Measurements from ENCODE around the gene ELF1.
"Not testable (repeated sequence)": the region's sequence is repeated elsewhere in the genome, so short reads cannot be mapped to it uniquely, and the experiment has no call there.

DNA sequence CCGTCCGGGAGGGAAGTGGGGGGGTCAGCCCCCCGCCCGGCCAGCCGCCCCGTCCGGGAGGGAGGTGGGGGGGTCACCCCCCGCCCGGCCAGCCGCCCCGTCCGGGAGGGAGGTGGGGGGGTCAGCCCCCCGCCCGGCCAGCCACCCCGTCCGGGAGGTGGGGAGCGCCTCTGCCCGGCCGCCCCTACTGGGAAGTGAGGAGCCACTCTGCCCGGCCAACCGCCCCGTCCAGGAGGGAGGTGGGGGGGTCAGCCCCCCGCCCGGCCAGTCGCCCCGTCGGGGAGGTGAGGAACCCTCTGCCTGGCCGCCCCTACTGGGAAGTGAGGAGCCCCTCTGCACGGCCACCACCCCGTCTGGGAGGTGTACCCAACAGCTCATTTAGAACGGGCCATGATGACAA lies 118.1 kb downstream of the ELF1 start:
- not testable (repeated sequence) for TF ChIP-seq SMC3 (IDR thresholded peaks at IDR 0.05; ENCODE audit: low read depth, low read length); YY1 (IDR thresholded peaks at IDR 0.05; ENCODE audit: low read depth); TAF1 (IDR thresholded peaks at IDR 0.05; ENCODE audit: borderline replicate concordance, low read depth, low read length); FOXM1 (IDR thresholded peaks at IDR 0.05; ENCODE audit: low read depth); RFX5 (IDR thresholded peaks at IDR 0.05; ENCODE audit: low read length); GABPA (IDR thresholded peaks at IDR 0.05; ENCODE audit: low read depth)
- TF ChIP-seq, protein P1, sequence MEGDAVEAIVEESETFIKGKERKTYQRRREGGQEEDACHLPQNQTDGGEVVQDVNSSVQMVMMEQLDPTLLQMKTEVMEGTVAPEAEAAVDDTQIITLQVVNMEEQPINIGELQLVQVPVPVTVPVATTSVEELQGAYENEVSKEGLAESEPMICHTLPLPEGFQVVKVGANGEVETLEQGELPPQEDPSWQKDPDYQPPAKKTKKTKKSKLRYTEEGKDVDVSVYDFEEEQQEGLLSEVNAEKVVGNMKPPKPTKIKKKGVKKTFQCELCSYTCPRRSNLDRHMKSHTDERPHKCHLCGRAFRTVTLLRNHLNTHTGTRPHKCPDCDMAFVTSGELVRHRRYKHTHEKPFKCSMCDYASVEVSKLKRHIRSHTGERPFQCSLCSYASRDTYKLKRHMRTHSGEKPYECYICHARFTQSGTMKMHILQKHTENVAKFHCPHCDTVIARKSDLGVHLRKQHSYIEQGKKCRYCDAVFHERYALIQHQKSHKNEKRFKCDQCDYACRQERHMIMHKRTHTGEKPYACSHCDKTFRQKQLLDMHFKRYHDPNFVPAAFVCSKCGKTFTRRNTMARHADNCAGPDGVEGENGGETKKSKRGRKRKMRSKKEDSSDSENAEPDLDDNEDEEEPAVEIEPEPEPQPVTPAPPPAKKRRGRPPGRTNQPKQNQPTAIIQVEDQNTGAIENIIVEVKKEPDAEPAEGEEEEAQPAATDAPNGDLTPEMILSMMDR (IDR thresholded peaks at IDR 0.05) = not testable (repeated sequence)
- TF ChIP-seq, protein P2, sequence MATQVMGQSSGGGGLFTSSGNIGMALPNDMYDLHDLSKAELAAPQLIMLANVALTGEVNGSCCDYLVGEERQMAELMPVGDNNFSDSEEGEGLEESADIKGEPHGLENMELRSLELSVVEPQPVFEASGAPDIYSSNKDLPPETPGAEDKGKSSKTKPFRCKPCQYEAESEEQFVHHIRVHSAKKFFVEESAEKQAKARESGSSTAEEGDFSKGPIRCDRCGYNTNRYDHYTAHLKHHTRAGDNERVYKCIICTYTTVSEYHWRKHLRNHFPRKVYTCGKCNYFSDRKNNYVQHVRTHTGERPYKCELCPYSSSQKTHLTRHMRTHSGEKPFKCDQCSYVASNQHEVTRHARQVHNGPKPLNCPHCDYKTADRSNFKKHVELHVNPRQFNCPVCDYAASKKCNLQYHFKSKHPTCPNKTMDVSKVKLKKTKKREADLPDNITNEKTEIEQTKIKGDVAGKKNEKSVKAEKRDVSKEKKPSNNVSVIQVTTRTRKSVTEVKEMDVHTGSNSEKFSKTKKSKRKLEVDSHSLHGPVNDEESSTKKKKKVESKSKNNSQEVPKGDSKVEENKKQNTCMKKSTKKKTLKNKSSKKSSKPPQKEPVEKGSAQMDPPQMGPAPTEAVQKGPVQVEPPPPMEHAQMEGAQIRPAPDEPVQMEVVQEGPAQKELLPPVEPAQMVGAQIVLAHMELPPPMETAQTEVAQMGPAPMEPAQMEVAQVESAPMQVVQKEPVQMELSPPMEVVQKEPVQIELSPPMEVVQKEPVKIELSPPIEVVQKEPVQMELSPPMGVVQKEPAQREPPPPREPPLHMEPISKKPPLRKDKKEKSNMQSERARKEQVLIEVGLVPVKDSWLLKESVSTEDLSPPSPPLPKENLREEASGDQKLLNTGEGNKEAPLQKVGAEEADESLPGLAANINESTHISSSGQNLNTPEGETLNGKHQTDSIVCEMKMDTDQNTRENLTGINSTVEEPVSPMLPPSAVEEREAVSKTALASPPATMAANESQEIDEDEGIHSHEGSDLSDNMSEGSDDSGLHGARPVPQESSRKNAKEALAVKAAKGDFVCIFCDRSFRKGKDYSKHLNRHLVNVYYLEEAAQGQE (IDR thresholded peaks at IDR 0.05; ENCODE audit: low read depth, low read length) = not testable (repeated sequence)
- TF ChIP-seq, protein P3, sequence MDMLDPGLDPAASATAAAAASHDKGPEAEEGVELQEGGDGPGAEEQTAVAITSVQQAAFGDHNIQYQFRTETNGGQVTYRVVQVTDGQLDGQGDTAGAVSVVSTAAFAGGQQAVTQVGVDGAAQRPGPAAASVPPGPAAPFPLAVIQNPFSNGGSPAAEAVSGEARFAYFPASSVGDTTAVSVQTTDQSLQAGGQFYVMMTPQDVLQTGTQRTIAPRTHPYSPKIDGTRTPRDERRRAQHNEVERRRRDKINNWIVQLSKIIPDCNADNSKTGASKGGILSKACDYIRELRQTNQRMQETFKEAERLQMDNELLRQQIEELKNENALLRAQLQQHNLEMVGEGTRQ (IDR thresholded peaks at IDR 0.05; ENCODE audit: borderline replicate concordance, low read depth, low read length) = not testable (repeated sequence)
- TF ChIP-seq, protein P4, sequence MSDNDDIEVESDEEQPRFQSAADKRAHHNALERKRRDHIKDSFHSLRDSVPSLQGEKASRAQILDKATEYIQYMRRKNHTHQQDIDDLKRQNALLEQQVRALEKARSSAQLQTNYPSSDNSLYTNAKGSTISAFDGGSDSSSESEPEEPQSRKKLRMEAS (IDR thresholded peaks at IDR 0.05; ENCODE audit: low read depth) = not testable (repeated sequence)

Data from SK-N-SH (cell line).